Measurements from ENCODE around the gene PLXNB2. TPM values are rescaled to one million over a fixed set of nuclear protein-coding genes. Genes with fewer than 3 reads are reported as not detected.

Gene PLXNB2
- total RNA-seq, 1 experiment from 2014 or later, result 84.1 TPM

- no peak for DNase-seq (ENCODE audit: low read depth)
Observed at GRCh38 chr22:50236731-50237409, 70.6 kb downstream of the PLXNB2 start.

GRCh38 chr22:50233223-50233622 lies 74.2 kb downstream of the PLXNB2 start:
- no peak for DNase-seq (ENCODE audit: low read depth)

GRCh38 chr22:50232481-50233151 lies 74.8 kb downstream of the PLXNB2 start:
- no peak for DNase-seq (ENCODE audit: low read depth)

GRCh38 chr22:50229370-50229769 lies 78.1 kb downstream of the PLXNB2 start:
- no peak for DNase-seq (ENCODE audit: low read depth)

GRCh38 chr22:50228366-50228765 lies 79.1 kb downstream of the PLXNB2 start:
- DNase-seq (ENCODE audit: low read depth), result no peak

GRCh38 chr22:50227579-50228215 lies 79.7 kb downstream of the PLXNB2 start:
- no peak for DNase-seq (ENCODE audit: low read depth)

- DNase-seq (ENCODE audit: low read depth), result no peak
Observed at GRCh38 chr22:50226875-50227165, 80.6 kb downstream of the PLXNB2 start.

- DNase-seq (ENCODE audit: low read depth), result no peak
Observed at GRCh38 chr22:50226063-50226874, 81.2 kb downstream of the PLXNB2 start.

- DNase-seq (ENCODE audit: low read depth), result no peak
Observed at GRCh38 chr22:50225200-50225969, 82.1 kb downstream of the PLXNB2 start.

Other genes starting within 250 kb of the PLXNB2 start
- gene TTLL8, start 249.3 kb downstream of the PLXNB2 start, total RNA-seq (2014; rRNA removed; shearing (Covaris generic)), result not detected in 2 replicates
- gene MLC1, start 222.2 kb downstream of the PLXNB2 start, total RNA-seq (2014; rRNA removed; shearing (Covaris generic)), result 0.10 TPM in 1 of 2 replicates, not detected in the other
- gene MOV10L1, start 217.6 kb downstream of the PLXNB2 start, total RNA-seq (2014; rRNA removed; shearing (Covaris generic)), result not detected in 2 replicates
- 1.4 and 1.6 TPM in 2 replicates for gene PANX2, start 136.9 kb downstream of the PLXNB2 start, total RNA-seq (2014; rRNA removed; shearing (Covaris generic))
- gene TRABD, start 121.7 kb downstream of the PLXNB2 start, total RNA-seq (2014; rRNA removed; shearing (Covaris generic)), result 45.0 and 50.9 TPM in 2 replicates
- 44.5 and 49.1 TPM in 2 replicates for gene SELENOO, start 106.6 kb downstream of the PLXNB2 start, total RNA-seq (2014; rRNA removed; shearing (Covaris generic))
- gene TUBGCP6, start 62.6 kb downstream of the PLXNB2 start, total RNA-seq (2014; rRNA removed; shearing (Covaris generic)), result 13.1 and 14.2 TPM in 2 replicates
- gene HDAC10, start 56.4 kb downstream of the PLXNB2 start, total RNA-seq (2014; rRNA removed; shearing (Covaris generic)), result 13.6 and 14.5 TPM in 2 replicates
- gene MAPK12, start 46.0 kb downstream of the PLXNB2 start, total RNA-seq (2014; rRNA removed; shearing (Covaris generic)), result 50.1 and 50.6 TPM in 2 replicates
- gene MAPK11, start 37.3 kb downstream of the PLXNB2 start, total RNA-seq (2014; rRNA removed; shearing (Covaris generic)), result 12.6 and 18.0 TPM in 2 replicates
- gene DENND6B, start 19.4 kb upstream of the PLXNB2 start, total RNA-seq (2014; rRNA removed; shearing (Covaris generic)), result 0.13 and 0.31 TPM in 2 replicates
- gene PPP6R2, start 35.7 kb upstream of the PLXNB2 start, total RNA-seq (2014; rRNA removed; shearing (Covaris generic)), result 40.0 and 44.6 TPM in 2 replicates
- 65.2 and 76.2 TPM in 2 replicates for gene SBF1, start 167.4 kb upstream of the PLXNB2 start, total RNA-seq (2014; rRNA removed; shearing (Covaris generic))
- 0.67 and 0.79 TPM in 2 replicates for gene ADM2, start 173.9 kb upstream of the PLXNB2 start, total RNA-seq (2014; rRNA removed; shearing (Covaris generic))
- 0.13 TPM in 1 of 2 replicates, not detected in the other for gene MIOX, start 179.2 kb upstream of the PLXNB2 start, total RNA-seq (2014; rRNA removed; shearing (Covaris generic))
- gene LMF2, start 200.1 kb upstream of the PLXNB2 start, total RNA-seq (2014; rRNA removed; shearing (Covaris generic)), result 36.7 and 54.3 TPM in 2 replicates
- 65.3 and 73.2 TPM in 2 replicates for gene NCAPH2, start 200.6 kb upstream of the PLXNB2 start, total RNA-seq (2014; rRNA removed; shearing (Covaris generic))
- 6.4 and 7.7 TPM in 2 replicates for gene SCO2, start 218.0 kb upstream of the PLXNB2 start, total RNA-seq (2014; rRNA removed; shearing (Covaris generic))
- 2.0 and 2.1 TPM in 2 replicates for gene TYMP, start 222.4 kb upstream of the PLXNB2 start, total RNA-seq (2014; rRNA removed; shearing (Covaris generic))
- not detected in 2 replicates for gene KLHDC7B, start 238.3 kb upstream of the PLXNB2 start, total RNA-seq (2014; rRNA removed; shearing (Covaris generic))

Data from HT1080 (cell line).